SK-MEL-5 (cell line): ENCODE measurements around the gene MMP1. TPM values are rescaled to one million over a fixed set of nuclear protein-coding genes. Genes with fewer than 3 reads are reported as not detected.

Source experiments
- total RNA-seq: library from RNA; depleted of rRNA; stranded (reverse); fragments of >200 nt; shearing (Covaris generic); gene quantifications from 2 replicates; pipeline ENCODE4 v1.2.3, GENCODE V29; 2014; rRNA removed

The MMP1 gene
- total RNA-seq, 1 experiment from 2014 or later, result 5.5 TPM

Other genes with a start within 250 kb of the MMP1 start
- gene MMP20, start 172.8 kb downstream of the MMP1 start, total RNA-seq, result not detected in 2 replicates
- gene MMP27, start 92.4 kb downstream of the MMP1 start, total RNA-seq, result not detected in 2 replicates
- gene MMP8, start 73.2 kb downstream of the MMP1 start, total RNA-seq, result 30.1 and 31.6 TPM in 2 replicates
- not detected in 2 replicates for gene MMP10, start 17.5 kb downstream of the MMP1 start, total RNA-seq
- gene MMP3, start 45.4 kb upstream of the MMP1 start, total RNA-seq, result 0.05 TPM in 1 of 2 replicates, not detected in the other
- gene MMP12, start 76.8 kb upstream of the MMP1 start, total RNA-seq, result not detected in 2 replicates
- not detected in 2 replicates for gene MMP13, start 157.6 kb upstream of the MMP1 start, total RNA-seq